D721Med (cell line): ENCODE data around the gene ANKIB1.
"Not testable (repeated sequence)": the region's sequence is repeated elsewhere in the genome, so short reads cannot be mapped to it uniquely, and the experiment has no call there.

Experiments
- DNase-seq: peaks from one replicate; pipeline ENCODE4 v3.0.0; 2011; ENCODE audit warnings: low spot score; ENCODE audit not compliant: insufficient read length
- FAIRE-seq: peaks from 2 replicates; lab custom pipeline; 2011; peaks lifted over from hg19 to GRCh38; lab: Jason Lieb, UNC
- TF ChIP-seq, protein P1 (sequence below): IDR thresholded peaks from 2 replicates; pipeline ENCODE4 v1.5.1; 2012; ENCODE audit warnings: mild to moderate bottlenecking, control low read depth; ENCODE audit not compliant: insufficient read depth; ENCODE audit errors: missing control alignments

ANKIB1 gene

DNA sequence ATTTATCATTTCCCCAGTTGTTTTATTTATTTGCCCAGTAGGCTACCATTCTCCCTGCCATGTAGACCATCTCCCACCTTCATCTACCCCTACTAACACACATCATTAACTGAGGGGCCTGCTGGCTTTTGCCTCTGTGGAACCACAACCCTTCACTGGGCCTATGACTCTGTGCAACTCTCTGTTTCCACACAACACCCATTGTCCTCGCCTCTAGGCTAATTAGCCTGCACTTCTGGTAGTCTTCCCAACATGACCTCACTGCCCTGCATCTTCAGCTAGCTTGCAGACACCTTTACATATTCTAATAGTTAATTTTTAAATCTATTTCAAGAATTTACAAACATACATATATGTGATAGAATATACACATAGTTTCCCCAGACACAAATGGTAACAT is 7.5 kb downstream of the ANKIB1 start:
- FAIRE-seq (no peak), DNase-seq (no peak)
- TF ChIP-seq, protein P1, sequence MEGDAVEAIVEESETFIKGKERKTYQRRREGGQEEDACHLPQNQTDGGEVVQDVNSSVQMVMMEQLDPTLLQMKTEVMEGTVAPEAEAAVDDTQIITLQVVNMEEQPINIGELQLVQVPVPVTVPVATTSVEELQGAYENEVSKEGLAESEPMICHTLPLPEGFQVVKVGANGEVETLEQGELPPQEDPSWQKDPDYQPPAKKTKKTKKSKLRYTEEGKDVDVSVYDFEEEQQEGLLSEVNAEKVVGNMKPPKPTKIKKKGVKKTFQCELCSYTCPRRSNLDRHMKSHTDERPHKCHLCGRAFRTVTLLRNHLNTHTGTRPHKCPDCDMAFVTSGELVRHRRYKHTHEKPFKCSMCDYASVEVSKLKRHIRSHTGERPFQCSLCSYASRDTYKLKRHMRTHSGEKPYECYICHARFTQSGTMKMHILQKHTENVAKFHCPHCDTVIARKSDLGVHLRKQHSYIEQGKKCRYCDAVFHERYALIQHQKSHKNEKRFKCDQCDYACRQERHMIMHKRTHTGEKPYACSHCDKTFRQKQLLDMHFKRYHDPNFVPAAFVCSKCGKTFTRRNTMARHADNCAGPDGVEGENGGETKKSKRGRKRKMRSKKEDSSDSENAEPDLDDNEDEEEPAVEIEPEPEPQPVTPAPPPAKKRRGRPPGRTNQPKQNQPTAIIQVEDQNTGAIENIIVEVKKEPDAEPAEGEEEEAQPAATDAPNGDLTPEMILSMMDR, result no peak

DNA sequence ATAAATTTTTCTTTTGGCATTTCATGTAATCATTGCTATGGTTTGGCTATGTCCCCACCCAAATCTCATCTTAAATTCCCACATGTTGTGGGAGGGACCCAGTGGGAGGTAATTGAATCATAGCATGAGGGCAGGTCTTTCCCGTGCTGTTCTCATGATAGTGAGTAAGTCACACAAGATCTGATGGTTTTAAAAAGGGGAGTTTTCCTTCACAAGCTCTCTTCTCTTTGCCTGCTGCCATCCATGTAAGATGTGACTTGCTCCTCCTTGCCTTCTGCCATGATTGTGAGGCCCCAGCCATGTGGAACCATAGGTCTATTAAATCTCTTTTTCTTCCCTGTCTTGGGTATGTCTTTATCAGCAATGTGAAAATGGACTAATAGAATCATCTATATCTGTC is 9.0 kb downstream of the ANKIB1 start:
- not testable (repeated sequence) for DNase-seq

DNA sequence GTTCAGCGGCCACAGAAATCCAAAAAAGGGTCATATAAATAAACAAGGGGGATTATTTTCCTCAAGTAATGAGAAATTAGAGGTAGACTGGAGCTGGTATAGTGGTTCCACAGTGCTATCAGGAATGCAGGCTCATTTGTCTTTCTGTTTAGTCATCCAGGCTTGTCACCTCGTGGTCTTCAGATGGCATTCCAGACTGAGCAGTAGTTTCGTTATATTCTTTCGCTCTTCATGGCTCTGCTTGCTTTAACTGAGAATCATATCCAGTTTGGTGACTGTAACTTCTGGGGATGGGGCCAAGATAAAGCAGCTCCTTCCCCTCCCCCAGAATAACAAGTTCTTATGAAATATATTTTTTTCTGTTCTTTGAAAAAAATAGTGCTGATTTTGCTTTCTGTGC is 9.5 kb downstream of the ANKIB1 start:
- FAIRE-seq (no peak), DNase-seq (no peak)
- TF ChIP-seq, protein P1, result no peak

More for the DNA sequence above, 9.0 kb downstream of the ANKIB1 start:
- not testable (repeated sequence) for FAIRE-seq

DNA sequence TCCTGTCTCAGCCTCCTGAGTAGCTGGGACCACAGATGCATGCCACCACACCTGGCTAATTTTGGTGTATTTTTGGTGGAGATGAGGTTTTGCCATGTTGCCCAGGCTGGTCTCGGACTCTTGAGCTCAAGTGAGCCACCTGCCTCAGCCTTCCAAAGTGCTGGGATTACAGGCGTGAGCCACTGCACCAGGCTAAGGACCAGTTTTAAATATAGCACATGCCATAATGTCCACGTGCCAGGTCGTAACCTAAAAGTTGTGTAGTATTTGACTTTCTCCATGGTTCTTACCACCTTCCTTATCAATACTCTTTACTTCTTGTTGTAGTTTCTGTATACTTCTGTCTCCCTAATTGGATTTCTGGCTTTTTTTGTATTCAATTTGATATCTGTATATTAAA is 13.3 kb downstream of the ANKIB1 start:
- FAIRE-seq (no peak), DNase-seq (no peak)
- TF ChIP-seq, protein P1, result no peak

DNA sequence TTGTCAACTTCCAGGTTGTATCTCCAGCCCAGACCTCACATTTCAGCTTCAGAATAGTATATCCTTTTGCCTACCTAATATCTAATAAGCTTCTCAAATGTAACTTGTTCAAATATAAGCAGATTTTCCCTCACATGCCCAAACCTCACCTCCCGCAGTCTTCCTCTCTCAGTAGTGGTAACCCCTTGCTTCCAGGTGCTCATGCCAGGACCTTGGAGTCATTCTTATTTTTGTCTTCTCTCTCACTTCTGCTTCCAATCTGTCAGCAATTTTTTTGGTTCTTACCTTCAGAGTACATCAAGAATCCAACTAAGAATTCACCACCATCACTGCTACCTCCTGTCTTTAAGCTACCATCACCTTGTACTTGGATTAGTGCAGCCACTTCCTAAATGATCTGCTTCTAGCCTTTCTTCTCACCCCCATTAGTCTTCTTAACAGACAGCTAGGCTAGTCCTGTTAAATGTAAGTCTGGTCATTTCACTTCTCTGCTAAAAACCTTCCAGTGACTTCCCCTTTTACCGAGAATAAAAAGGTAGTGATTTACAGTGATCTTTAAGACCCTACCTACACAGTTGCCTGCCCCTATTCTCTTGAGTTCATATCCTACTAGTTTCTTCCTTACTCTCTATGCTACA is 14.0 kb downstream of the ANKIB1 start:
- TF ChIP-seq, protein P1, result no peak
- FAIRE-seq (no peak), DNase-seq (no peak)

DNA sequence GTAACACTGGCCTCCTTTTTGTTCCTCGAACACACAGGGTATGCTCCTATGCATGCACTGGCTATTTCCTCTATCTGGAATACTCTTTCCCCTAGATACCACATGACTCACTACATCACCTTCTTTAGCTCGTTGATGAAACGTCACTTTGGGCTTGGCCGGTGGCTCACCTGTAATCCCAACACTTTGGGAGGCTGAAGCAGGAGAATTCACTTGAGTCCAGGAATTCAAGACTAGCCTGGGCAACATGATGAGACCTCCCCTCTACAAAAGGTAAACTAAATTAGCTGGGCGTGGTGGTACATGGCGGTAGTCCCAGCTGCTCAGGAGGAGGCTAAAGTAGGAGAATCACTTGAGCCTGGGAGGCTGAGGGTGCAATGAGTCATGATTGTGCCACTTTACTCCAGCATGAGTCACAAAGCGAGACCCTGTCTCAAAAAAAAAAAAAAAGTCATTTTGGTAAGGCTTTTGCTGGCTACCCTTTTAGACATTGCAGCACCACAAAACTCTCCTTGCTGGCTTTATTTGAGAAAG is 14.5 kb downstream of the ANKIB1 start:
- DNase-seq (no peak), FAIRE-seq (no peak)
- TF ChIP-seq, protein P1, result no peak

DNA sequence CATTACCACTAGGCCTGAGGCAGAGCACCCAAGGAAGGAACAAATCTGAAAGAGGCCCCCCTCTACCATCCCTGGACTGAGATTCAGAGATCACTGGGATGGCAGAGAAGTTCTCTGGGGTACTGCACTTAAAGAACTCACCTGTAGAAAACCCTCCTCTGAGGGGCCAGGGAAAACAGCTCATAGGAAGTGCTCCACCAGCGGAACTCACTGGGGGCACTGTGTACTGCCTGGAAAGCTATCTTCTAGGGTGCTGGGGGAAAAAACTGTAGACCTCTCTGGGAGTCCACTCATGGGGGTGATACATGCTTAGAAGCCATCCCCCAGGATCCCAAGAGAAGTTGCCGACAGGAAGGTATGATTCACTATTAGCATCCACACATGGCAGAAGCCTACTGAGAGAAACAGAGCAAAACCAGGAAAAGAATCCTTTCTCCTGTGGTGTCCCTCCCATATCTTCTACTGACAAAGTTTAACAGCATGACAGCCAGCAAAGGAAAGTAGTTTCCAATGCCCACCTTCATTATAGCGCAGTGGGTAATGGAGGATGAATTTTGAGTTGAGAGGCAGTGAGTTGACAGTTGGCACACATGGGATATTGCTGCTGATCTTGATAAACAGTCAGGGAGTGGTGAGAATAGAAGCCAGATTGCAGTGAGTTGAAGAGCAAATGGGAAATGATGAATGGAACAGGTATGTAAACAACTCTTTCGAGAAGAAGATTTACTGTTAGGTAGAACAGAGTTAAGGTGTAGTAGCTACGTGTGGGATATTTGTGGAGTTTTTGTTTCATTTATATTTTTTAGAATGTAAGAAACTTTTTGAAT is 20.9 kb downstream of the ANKIB1 start:
- TF ChIP-seq, protein P1, result no peak
- DNase-seq (no peak), FAIRE-seq (no peak)
